HepG2 (cell line): ENCODE results near the gene FKBP8. TPM values are rescaled to one million over a fixed set of nuclear protein-coding genes. Genes with fewer than 3 reads are reported as not detected.

Experiments used
- AGO1 ChIP-seq: fragments of 200-400 bp; formaldehyde crosslinking; IDR thresholded peaks from 2 replicates; pipeline ENCODE4 v1.6.1; 2017; ENCODE audit warnings: mild to moderate bottlenecking, low read depth, low read length, moderate library complexity; ENCODE audit not compliant: poor library complexity, severe bottlenecking
- AKAP8 ChIP-seq: sonication (generic); formaldehyde crosslinking; IDR thresholded peaks from 2 replicates; pipeline ENCODE4 v1.5.1; 2020; ENCODE audit warnings: mild to moderate bottlenecking, missing genetic modification reagents
- CBX1 ChIP-seq: IDR thresholded peaks from one replicate; pipeline ENCODE4 v1.6.1; 2016; ENCODE audit warnings: antibody characterized with exemption, low read depth
- CBX5 ChIP-seq: sonication (generic); formaldehyde crosslinking; IDR thresholded peaks from 2 replicates; pipeline ENCODE4 v1.4.0; 2020; ENCODE audit warnings: missing genetic modification reagents, borderline replicate concordance
- CTCF ChIP-seq: sonication (generic); formaldehyde crosslinking; IDR thresholded peaks from 2 replicates; pipeline ENCODE4 v1.5.0; 2020; ENCODE audit warnings: mild to moderate bottlenecking, missing genetic modification reagents, moderate library complexity
- DR1 ChIP-seq: sonication (generic); formaldehyde crosslinking; IDR thresholded peaks from 2 replicates; pipeline ENCODE4 v1.8.0; 2021; ENCODE audit warnings: mild to moderate bottlenecking, missing genetic modification reagents, inconsistent platforms
- ELF3 ChIP-seq: IDR thresholded peaks from 2 replicates; pipeline ENCODE4 v1.6.1; 2016; ENCODE audit warnings: missing genetic modification reagents, missing compliant biosample characterization
- ETS1 ChIP-seq: sonication (generic); formaldehyde crosslinking; IDR thresholded peaks from 2 replicates; pipeline ENCODE4 v1.4.0; 2020; ENCODE audit warnings: missing genetic modification reagents
- FOXK2 ChIP-seq: fragments of 450-650 bp; IDR thresholded peaks from 2 replicates; pipeline ENCODE4 v1.6.1; 2016
- HES4 ChIP-seq: sonication (generic); formaldehyde crosslinking; IDR thresholded peaks from 2 replicates; pipeline ENCODE4 v1.9.0; 2021; ENCODE audit warnings: mild to moderate bottlenecking, missing genetic modification reagents, borderline replicate concordance
- HHEX ChIP-seq: IDR thresholded peaks from 2 replicates; pipeline ENCODE4 v1.6.1; 2016; ENCODE audit warnings: control low read depth
- HMG20A ChIP-seq: IDR thresholded peaks from 2 replicates; pipeline ENCODE4 v1.6.1; 2016; ENCODE audit warnings: borderline replicate concordance
- HNF1B ChIP-seq: sonication (generic); formaldehyde crosslinking; IDR thresholded peaks from 2 replicates; pipeline ENCODE4 v1.5.1; 2020; ENCODE audit warnings: mild to moderate bottlenecking, moderate library complexity, missing genetic modification reagents
- HOXA5 ChIP-seq: sonication (generic); formaldehyde crosslinking; IDR thresholded peaks from 2 replicates; pipeline ENCODE4 v1.4.0; 2020; ENCODE audit warnings: missing genetic modification reagents
- MEF2D ChIP-seq: sonication (generic); formaldehyde crosslinking; IDR thresholded peaks from 2 replicates; pipeline ENCODE4 v1.5.1; 2020; ENCODE audit warnings: mild to moderate bottlenecking, missing genetic modification reagents
- NR2F2 ChIP-seq: IDR thresholded peaks from 2 replicates; pipeline ENCODE4 v1.6.1; 2012; ENCODE audit warnings: low read depth, inconsistent platforms, borderline replicate concordance
- PRPF4 ChIP-seq: fragments of 200-400 bp; formaldehyde crosslinking; IDR thresholded peaks from 2 replicates; pipeline ENCODE4 v1.6.1; 2016; ENCODE audit warnings: low read length, low read depth; ENCODE audit not compliant: poor library complexity, severe bottlenecking
- RARG ChIP-seq: sonication (generic); formaldehyde crosslinking; IDR thresholded peaks from 2 replicates; pipeline ENCODE4 v1.4.0; 2020; ENCODE audit warnings: low read depth, mild to moderate bottlenecking, missing genetic modification reagents
- RELA ChIP-seq: sonication (generic); formaldehyde crosslinking; IDR thresholded peaks from 2 replicates; pipeline ENCODE4 v1.4.0; 2020; ENCODE audit warnings: missing genetic modification reagents
- SPEN ChIP-seq: sonication (generic); formaldehyde crosslinking; IDR thresholded peaks from 2 replicates; pipeline ENCODE4 v1.5.1; 2020; ENCODE audit warnings: low read depth, mild to moderate bottlenecking, missing genetic modification reagents
- ZNF136 ChIP-seq: sonication (generic); formaldehyde crosslinking; IDR thresholded peaks from 2 replicates; pipeline ENCODE4 v1.8.1; 2022; ENCODE audit warnings: low read depth, mild to moderate bottlenecking, moderate library complexity, missing genetic modification reagents
- ZNF207 ChIP-seq: fragments of 450-650 bp; IDR thresholded peaks from 2 replicates; pipeline ENCODE4 v1.6.1; 2016; ENCODE audit warnings: antibody characterized with exemption, borderline replicate concordance
- ZNF530 ChIP-seq: sonication (generic); formaldehyde crosslinking; IDR thresholded peaks from 2 replicates; pipeline ENCODE4 v1.5.0; 2020; ENCODE audit warnings: low read depth, mild to moderate bottlenecking, missing genetic modification reagents
- ZNF713 ChIP-seq: sonication (generic); formaldehyde crosslinking; IDR thresholded peaks from 2 replicates; pipeline ENCODE4 v1.4.0; 2020; ENCODE audit warnings: mild to moderate bottlenecking, missing genetic modification reagents
- ZNF781 ChIP-seq: sonication (generic); formaldehyde crosslinking; IDR thresholded peaks from 2 replicates; pipeline ENCODE4 v1.5.1; 2020; ENCODE audit warnings: borderline replicate concordance, mild to moderate bottlenecking, missing genetic modification reagents; ENCODE audit errors: not compliant biosample characterization
- ZNF850 ChIP-seq: sonication (generic); formaldehyde crosslinking; conservative IDR thresholded peaks from 2 replicates; pipeline ENCODE4 v1.9.0; 2021; ENCODE audit warnings: mild to moderate bottlenecking, missing genetic modification reagents
- ZSCAN30 ChIP-seq: sonication (generic); formaldehyde crosslinking; IDR thresholded peaks from 2 replicates; pipeline ENCODE4 v1.5.0; 2020; ENCODE audit warnings: mild to moderate bottlenecking, missing genetic modification reagents
- polyA plus RNA-seq, 8 experiments: library from polyadenylated mRNA; depleted of rRNA in 3 of 8; stranded (reverse) in 7 of 8; unstranded in 1 of 8; fragments of >200 nt; fragmentation: Illumina TruSeq in 4 of 8; extraction: Trizol in 4 of 8; gene quantifications; 2 replicates each; pipeline versions ENCODE4 v1.2.1 to v1.2.3, GENCODE V29; 2011 to 2016; ENCODE audit warnings: low read depth in 4 of 8, missing spikeins in 1 of 8, mixed read lengths in 1 of 8; ENCODE audit not compliant: insufficient read depth in 1 of 8
- total RNA-seq, 5 experiments: library from RNA; depleted of rRNA; stranded (reverse); fragments of >200 nt; fragmentation: Illumina TruSeq; extraction: Trizol; gene quantifications; 2 replicates each; pipeline ENCODE4 v1.2.3, GENCODE V29; 2016; ENCODE audit warnings: low read depth in 1 of 5

The FKBP8 gene
- total and polyA plus RNA-seq, 2 of the 13 experiments (the other 11 are each of a cell fraction or from before 2014, with no cell fraction given), result 81.7 to 93.9 TPM

GRCh38 chr19:18589380-18590272 is 46.3 kb upstream of the FKBP8 start (continued):
- peak; percentile 55 for TF ChIP-seq ZNF781
- TF ChIP-seq ZNF530 (CRISPR knock-in tag), result peak; percentile 84; the same call in 1 of the 2 replicates
- 0 out of 2 replicates have a peak, but pooled peaks have one; percentile 9 for TF ChIP-seq ZNF713 (CRISPR knock-in tag)
- peak; percentile 45; the same call in 1 of the 2 replicates for TF ChIP-seq MEF2D
- peak; percentile 100 for TF ChIP-seq HES4 (CRISPR knock-in tag)
- TF ChIP-seq CBX1, result peak; percentile 52
- TF ChIP-seq CBX5 (CRISPR knock-in tag), result peak; percentile 78; the same call in 1 of the 2 replicates
- no peak for TF ChIP-seq ZNF850 (CRISPR knock-in tag)
- TF ChIP-seq NR2F2, result 0 out of 2 replicates have a peak, but pooled peaks have one; percentile 22
- peak; percentile 54 for TF ChIP-seq CTCF
- 0 out of 2 replicates have a peak, but pooled peaks have one; percentile 47 for TF ChIP-seq ZNF136 (CRISPR knock-in tag)
- no peak for TF ChIP-seq ZNF207
- peak; percentile 83 for TF ChIP-seq AGO1
- TF ChIP-seq RELA (CRISPR knock-in tag), result no peak; the same call in 1 of the 2 replicates
- peak; percentile 84; the same call in 1 of the 2 replicates for TF ChIP-seq ZSCAN30 (CRISPR knock-in tag)
- no peak for TF ChIP-seq HNF1B (CRISPR knock-in tag)
- peak; percentile 72 for TF ChIP-seq DR1
- peak; percentile 85 for TF ChIP-seq SPEN (CRISPR knock-in tag)
- peak; percentile 97 for TF ChIP-seq ETS1
- no peak for TF ChIP-seq HHEX (CRISPR knock-in tag)
- TF ChIP-seq HOXA5 (CRISPR knock-in tag), result peak; percentile 94; the same call in 1 of the 2 replicates
- TF ChIP-seq PRPF4, result no peak
- TF ChIP-seq FOXK2, result no peak
- peak; percentile 98 for TF ChIP-seq AKAP8 (CRISPR knock-in tag)
- no peak for TF ChIP-seq RARG (CRISPR knock-in tag)
- TF ChIP-seq ELF3 (CRISPR knock-in tag), result peak; percentile 53; the same call in 1 of the 2 replicates
- no peak for TF ChIP-seq HMG20A
